Cardiac muscle cell (in vitro differentiated cells and primary cell): ENCODE results near the gene SNAP91. TPM values are rescaled to one million over a fixed set of nuclear protein-coding genes. Genes with fewer than 3 reads are reported as not detected.

ENCODE experiments used
- DNase-seq, 2 donors: peaks; one replicate each; pipeline versions ENCODE4 v3.0.0 to v3.0.0-alpha.2; 2010 to 2017; ENCODE audit warnings: low read depth in 1 of 2, low spot score in 1 of 2
- H3K27ac ChIP-seq: fragments of 200-600 bp; sonication (generic); 2 replicates; pipeline ENCODE4 v1.5.1; 2016
- H3K27me3 ChIP-seq: fragments of 200-600 bp; sonication (generic); 2 replicates; pipeline ENCODE4 v1.6.0; 2016; ENCODE audit warnings: control low read depth
- H3K36me3 ChIP-seq: fragments of 200-600 bp; sonication (generic); 2 replicates; pipeline ENCODE4 v1.5.1; 2016; ENCODE audit warnings: control low read depth
- H3K4me1 ChIP-seq: fragments of 200-600 bp; sonication (generic); 2 replicates; pipeline ENCODE4 v1.8.1; 2017; ENCODE audit warnings: low read depth, mild to moderate bottlenecking, mixed run types
- H3K4me3 ChIP-seq: fragments of 200-600 bp; sonication (generic); 2 replicates; pipeline ENCODE4 v1.5.1; 2016; ENCODE audit warnings: mild to moderate bottlenecking
- H3K9me3 ChIP-seq: fragments of 200-600 bp; sonication (generic); 2 replicates; pipeline ENCODE4 v1.5.1; 2017; ENCODE audit warnings: low read depth, mild to moderate bottlenecking, control low read depth
- polyA plus RNA-seq: library from polyadenylated mRNA; unstranded; fragments of >200 nt; fragmentation: Nextera tagmentation; extraction: Ambion mirVana; gene quantifications from 2 replicates; pipeline ENCODE4 v1.2.1, GENCODE V29; 2016
- total RNA-seq: library from RNA; depleted of rRNA; stranded (reverse); fragments of >200 nt; gene quantifications from 2 replicates; pipeline ENCODE4 v1.2.3, GENCODE V29; 2016
- TF ChIP-seq, protein P1 (sequence below): IDR thresholded peaks from 2 replicates; pipeline ENCODE4 v1.5.1; 2012; ENCODE audit warnings: low read depth, mild to moderate bottlenecking, low read length

The SNAP91 gene
- total and polyA plus RNA-seq, 2 experiments from 2014 or later = 18.3 to 27.4 TPM

GRCh38 chr6:83509441-83509840 is 199.5 kb downstream of the SNAP91 start:
- no peak for DNase-seq

DNA sequence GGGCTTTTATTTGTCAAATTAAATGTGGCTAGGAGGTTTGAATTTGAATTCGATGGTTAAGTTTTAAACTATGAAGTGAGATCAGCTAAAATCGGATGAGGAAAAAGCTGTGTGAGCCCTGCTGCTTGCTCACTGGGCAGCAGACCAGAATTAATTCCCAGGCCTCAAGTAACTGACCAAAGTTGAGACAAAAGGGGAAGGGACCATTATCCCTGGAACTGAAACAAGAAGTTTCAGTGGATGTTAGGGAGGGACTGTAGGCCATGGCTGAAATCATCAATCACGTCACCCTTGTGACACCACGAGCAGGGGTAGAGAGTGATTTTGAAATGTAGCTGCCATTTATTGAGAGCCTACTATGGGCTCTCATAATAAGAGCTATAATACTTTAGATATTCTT is 203.5 kb downstream of the SNAP91 start:
- Histone ChIP-seq H3K4me1 (no peaks in the 10 kb centered on the region), H3K27me3 (no peaks in the 10 kb centered on the region), H3K4me3 (no peak overlapping the region)

More at GRCh38 chr6:83509441-83509840, 199.5 kb downstream of the SNAP91 start:
- no peak overlapping the region for H3K27ac ChIP-seq
- TF ChIP-seq, protein P1, sequence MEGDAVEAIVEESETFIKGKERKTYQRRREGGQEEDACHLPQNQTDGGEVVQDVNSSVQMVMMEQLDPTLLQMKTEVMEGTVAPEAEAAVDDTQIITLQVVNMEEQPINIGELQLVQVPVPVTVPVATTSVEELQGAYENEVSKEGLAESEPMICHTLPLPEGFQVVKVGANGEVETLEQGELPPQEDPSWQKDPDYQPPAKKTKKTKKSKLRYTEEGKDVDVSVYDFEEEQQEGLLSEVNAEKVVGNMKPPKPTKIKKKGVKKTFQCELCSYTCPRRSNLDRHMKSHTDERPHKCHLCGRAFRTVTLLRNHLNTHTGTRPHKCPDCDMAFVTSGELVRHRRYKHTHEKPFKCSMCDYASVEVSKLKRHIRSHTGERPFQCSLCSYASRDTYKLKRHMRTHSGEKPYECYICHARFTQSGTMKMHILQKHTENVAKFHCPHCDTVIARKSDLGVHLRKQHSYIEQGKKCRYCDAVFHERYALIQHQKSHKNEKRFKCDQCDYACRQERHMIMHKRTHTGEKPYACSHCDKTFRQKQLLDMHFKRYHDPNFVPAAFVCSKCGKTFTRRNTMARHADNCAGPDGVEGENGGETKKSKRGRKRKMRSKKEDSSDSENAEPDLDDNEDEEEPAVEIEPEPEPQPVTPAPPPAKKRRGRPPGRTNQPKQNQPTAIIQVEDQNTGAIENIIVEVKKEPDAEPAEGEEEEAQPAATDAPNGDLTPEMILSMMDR = no peak
- H3K4me3 ChIP-seq = no peak overlapping the region
- H3K9me3 ChIP-seq = no peaks in the 10 kb centered on the region
- no peaks in the 10 kb centered on the region for H3K36me3 ChIP-seq
- peaks cover 5% of the 10 kb centered on the region for H3K4me1 ChIP-seq
- no peaks in the 10 kb centered on the region for H3K27me3 ChIP-seq

More for the DNA sequence above, 203.5 kb downstream of the SNAP91 start:
- H3K36me3 ChIP-seq = no peaks in the 10 kb centered on the region
- TF ChIP-seq, protein P1 = no peak
- no peaks in the 10 kb centered on the region for H3K9me3 ChIP-seq
- peak in 1 of 2 donors; percentile 21 for DNase-seq
- no peak overlapping the region for H3K27ac ChIP-seq

Other genes starting within 250 kb of the SNAP91 start
- gene PRSS35, start 196.6 kb downstream of the SNAP91 start, total RNA-seq = 60.2 and 89.7 TPM in 2 replicates
- 99.3 and 133 TPM in 2 replicates for gene PRSS35, start 196.6 kb downstream of the SNAP91 start, polyA plus RNA-seq
- 0.35 and 0.45 TPM in 2 replicates for gene RIPPLY2, start 144.3 kb upstream of the SNAP91 start, total RNA-seq
- 0.49 and 1.2 TPM in 2 replicates for gene RIPPLY2, start 144.3 kb upstream of the SNAP91 start, polyA plus RNA-seq
- 5.2 and 8.1 TPM in 2 replicates for gene CYB5R4, start 150.6 kb upstream of the SNAP91 start, total RNA-seq
- 13.6 and 14.5 TPM in 2 replicates for gene CYB5R4, start 150.6 kb upstream of the SNAP91 start, polyA plus RNA-seq